IMR-90 (cell line): ENCODE measurements around the gene PPP1R10. TPM values are rescaled to one million over a fixed set of nuclear protein-coding genes. Genes with fewer than 3 reads are reported as not detected.

Experiments used
- ATAC-seq: fragments of 200-7000 bp; cut with Tn5 transposase; 2 replicates; pipeline ENCODE4 v1.9.1; 2020; ENCODE audit warnings: low read depth, mild to moderate bottlenecking, moderate library complexity
- BruUV-seq: library from RNA; stranded (reverse); fragments of 400-500 nt; replicated peaks from 2 replicates; lab custom pipeline; 2021; lab: Mats Ljungman, UMichigan
- CTCF ChIA-PET: fragments of 300-600 bp; formaldehyde crosslinking; extraction: SDS; loops from one replicate; lab custom pipeline; 2021; ENCODE audit warnings: antibody characterized with exemption; lab: Yijun Ruan, JAX
- POLR2A ChIA-PET: fragments of 300-600 bp; sonication (Branson Sonifier 250); formaldehyde crosslinking; loops from one replicate; lab custom pipeline; 2022; ENCODE audit warnings: antibody characterized with exemption; ENCODE audit not compliant: unreplicated experiment; lab: Charles Lee
- DNase-seq: peaks from one replicate; pipeline ENCODE4 v3.0.0; 2013
- H2AFZ ChIP-seq: replicated peaks from 2 replicates; pipeline ENCODE3; 2013; ENCODE audit warnings: low read length, mild to moderate bottlenecking; ENCODE audit not compliant: poor library complexity
- H2AK5ac ChIP-seq: 2 replicates; pipeline ENCODE4 v1.6.1; 2013; ENCODE audit warnings: low read depth, low read length, inconsistent platforms
- H2AK9ac ChIP-seq: replicated peaks from 2 replicates; pipeline ENCODE3; 2013; ENCODE audit warnings: mild to moderate bottlenecking, low read depth, low read length, moderate library complexity; ENCODE audit not compliant: poor library complexity
- H2BK120ac ChIP-seq: 2 replicates; pipeline ENCODE4 v1.6.1; 2013; ENCODE audit warnings: low read depth, low read length, inconsistent platforms
- H2BK15ac ChIP-seq: 3 replicates; pipeline ENCODE4 v1.6.1; 2013; ENCODE audit warnings: low read depth, low read length, inconsistent platforms
- H2BK20ac ChIP-seq: 2 replicates; pipeline ENCODE4 v1.6.1; 2013; ENCODE audit warnings: low read depth, mild to moderate bottlenecking, inconsistent platforms, low read length, moderate library complexity
- H2BK5ac ChIP-seq: 2 replicates; pipeline ENCODE4 v1.6.1; 2013; ENCODE audit warnings: mild to moderate bottlenecking, low read depth, low read length, inconsistent platforms; ENCODE audit not compliant: poor library complexity, severe bottlenecking
- H3K14ac ChIP-seq: replicated peaks from 2 replicates; pipeline ENCODE4 v1.6.1; 2013; ENCODE audit warnings: low read depth, low read length, inconsistent platforms
- H3K18ac ChIP-seq: 2 replicates; pipeline ENCODE4 v1.6.1; 2013; ENCODE audit warnings: low read depth, low read length, control low read depth
- H3K23ac ChIP-seq: 2 replicates; pipeline ENCODE4 v1.6.1; 2013; ENCODE audit warnings: low read depth, low read length, inconsistent platforms
- H3K27ac ChIP-seq: 2 replicates; pipeline ENCODE4 v1.5.1; 2013; ENCODE audit warnings: mild to moderate bottlenecking, control low read depth, low read length; ENCODE audit not compliant: insufficient read depth
- H3K27me3 ChIP-seq: 2 replicates; pipeline ENCODE4 v1.6.1; 2013; ENCODE audit warnings: low read length; ENCODE audit not compliant: control insufficient read depth, insufficient read depth
- H3K36me3 ChIP-seq: 2 replicates; pipeline ENCODE4 v1.6.1; 2013; ENCODE audit warnings: low read length, mixed read lengths; ENCODE audit not compliant: control insufficient read depth, insufficient read depth
- H3K4ac ChIP-seq: 2 replicates; pipeline ENCODE4 v1.6.1; 2013; ENCODE audit warnings: low read depth, low read length, inconsistent platforms
- H3K4me1 ChIP-seq: 2 replicates; pipeline ENCODE4 v1.6.1; 2013; ENCODE audit warnings: low read length, mixed read lengths; ENCODE audit not compliant: control insufficient read depth, insufficient read depth
- H3K4me2 ChIP-seq: 2 replicates; pipeline ENCODE4 v1.6.1; 2013; ENCODE audit warnings: low read depth, mild to moderate bottlenecking, control low read depth, low read length, moderate library complexity
- H3K4me3 ChIP-seq: 2 replicates; pipeline ENCODE4 v1.5.1; 2013; ENCODE audit warnings: low read depth, mild to moderate bottlenecking, control low read depth, low read length, moderate library complexity; ENCODE audit not compliant: insufficient read depth
- H3K56ac ChIP-seq: 2 replicates; pipeline ENCODE4 v1.6.1; 2013; ENCODE audit warnings: low read length, inconsistent platforms; ENCODE audit not compliant: insufficient read depth; ENCODE audit errors: extremely low read depth
- H3K79me1 ChIP-seq, 2 experiments: 2 replicates each; pipeline ENCODE4 v1.6.1; 2013; ENCODE audit warnings: low read length in 2 of 2, inconsistent platforms in 1 of 2, low read depth in 1 of 2
- H3K9ac ChIP-seq: 2 replicates; pipeline ENCODE4 v1.6.1; 2013; ENCODE audit warnings: low read depth, low read length, control low read depth
- H3K9me1 ChIP-seq: 2 replicates; pipeline ENCODE4 v1.6.1; 2013; ENCODE audit warnings: low read length, inconsistent platforms; ENCODE audit not compliant: insufficient read depth
- H3K9me3 ChIP-seq: 2 replicates; pipeline ENCODE4 v1.6.1; 2013; ENCODE audit warnings: low read length; ENCODE audit not compliant: control insufficient read depth, insufficient read depth
- H4K20me1 ChIP-seq: 2 replicates; pipeline ENCODE4 v1.6.1; 2013; ENCODE audit warnings: low read length, inconsistent platforms; ENCODE audit not compliant: insufficient read depth
- H4K5ac ChIP-seq: 2 replicates; pipeline ENCODE4 v1.6.1; 2013; ENCODE audit warnings: mild to moderate bottlenecking, low read depth, low read length, control low read depth
- H4K8ac ChIP-seq, 2 experiments: 2 replicates each; pipeline ENCODE4 v1.6.1; 2013; ENCODE audit warnings: low read depth in 2 of 2, low read length in 2 of 2, control low read depth in 1 of 2, inconsistent platforms in 1 of 2
- H4K91ac ChIP-seq: 2 replicates; pipeline ENCODE4 v1.6.1; 2013; ENCODE audit warnings: low read depth, low read length, inconsistent platforms; ENCODE audit not compliant: insufficient read depth
- CEBPB ChIP-seq: IDR thresholded peaks from 2 replicates; pipeline ENCODE4 v1.6.1; 2012; ENCODE audit warnings: low read depth, low read length, improper control_type of control experiment
- CHD1 ChIP-seq: IDR thresholded peaks from 2 replicates; pipeline ENCODE4 v1.6.1; 2012; ENCODE audit warnings: low read depth, low read length, improper control_type of control experiment
- FOS ChIP-seq: fragments of 150-350 bp; IDR thresholded peaks from 2 replicates; pipeline ENCODE4 v1.6.1; 2016; ENCODE audit warnings: low read depth, low read length
- MAFK ChIP-seq: IDR thresholded peaks from 2 replicates; pipeline ENCODE4 v1.6.1; 2012; ENCODE audit warnings: low read depth, low read length, improper control_type of control experiment
- MAZ ChIP-seq: IDR thresholded peaks from 2 replicates; pipeline ENCODE4 v1.6.1; 2012; ENCODE audit warnings: low read depth, mild to moderate bottlenecking, low read length, improper control_type of control experiment, moderate library complexity, borderline replicate concordance
- MXI1 ChIP-seq: IDR thresholded peaks from 2 replicates; pipeline ENCODE4 v1.6.1; 2012; ENCODE audit warnings: low read depth, mild to moderate bottlenecking, low read length, moderate library complexity, borderline replicate concordance
- NFE2L2 ChIP-seq: fragments of 150-350 bp; IDR thresholded peaks from 2 replicates; pipeline ENCODE4 v1.6.1; 2016; ENCODE audit warnings: low read depth, mild to moderate bottlenecking, low read length
- RAD21 ChIP-seq: IDR thresholded peaks from 2 replicates; pipeline ENCODE4 v1.6.1; 2012; ENCODE audit warnings: low read length, improper control_type of control experiment
- RFX5 ChIP-seq: IDR thresholded peaks from 2 replicates; pipeline ENCODE4 v1.8.0; 2012; ENCODE audit warnings: low read depth, mild to moderate bottlenecking, low read length, moderate library complexity
- WGBS, 2 experiments: methylation state at CpG; one replicate each; pipeline versions ENCODE4 v1.1.5 to v1.1.7; 2013; ENCODE audit warnings: missing lambda C conversion rate in 2 of 2; ENCODE audit not compliant: insufficient read length in 1 of 2; ENCODE audit errors: extremely low coverage in 2 of 2; 5-methylcytosine and 5-hydroxymethylcytosine counted together
- dilution Hi-C: fragments of 300-500 bp; cut with HindIII; formaldehyde crosslinking; loops from one replicate; pipeline ENCODE4 v1.14.3; 2018; ENCODE audit warnings: low sequenced_read_pairs; ENCODE audit not compliant: unreplicated experiment
- in situ Hi-C: fragments of 300-500 bp; cut with MboI; formaldehyde crosslinking; loops from 3 replicates; pipeline ENCODE4 v1.14.3; 2019; ENCODE audit warnings: low sequenced_read_pairs, inconsistent platforms, mixed read lengths
- intact Hi-C: fragments of 100-400 bp; cut with micrococcal nuclease; formaldehyde crosslinking; loops from 2 replicates; pipeline ENCODE4 v1.10.0; 2022
- polyA plus RNA-seq, 3 experiments: library from polyadenylated mRNA; depleted of rRNA; stranded (reverse); fragments of >200 nt; gene quantifications; 2 replicates each; pipeline ENCODE4 v1.2.3, GENCODE V29; 2012; ENCODE audit warnings: low replicate concordance in 1 of 3
- total RNA-seq: library from RNA; depleted of rRNA; stranded (reverse); fragments of >200 nt; gene quantifications from 2 replicates; pipeline ENCODE4 v1.2.3, GENCODE V29; 2012
- TF ChIP-seq, protein P1 (sequence below): fragments of 150-350 bp; IDR thresholded peaks from 2 replicates; pipeline ENCODE4 v1.6.1; 2016; ENCODE audit warnings: low read depth, mild to moderate bottlenecking, low read length, moderate library complexity, borderline replicate concordance
- TF ChIP-seq, protein P2 (sequence below): fragments of 150-350 bp; IDR thresholded peaks from 2 replicates; pipeline ENCODE4 v1.6.1; 2017; ENCODE audit warnings: mild to moderate bottlenecking, antibody characterized with exemption, low read length, low read depth

PPP1R10 gene
- total and polyA plus RNA-seq, 2 of the 4 experiments (the other 2 are of a cell fraction), result 18.8 to 21.2 TPM

DNA sequence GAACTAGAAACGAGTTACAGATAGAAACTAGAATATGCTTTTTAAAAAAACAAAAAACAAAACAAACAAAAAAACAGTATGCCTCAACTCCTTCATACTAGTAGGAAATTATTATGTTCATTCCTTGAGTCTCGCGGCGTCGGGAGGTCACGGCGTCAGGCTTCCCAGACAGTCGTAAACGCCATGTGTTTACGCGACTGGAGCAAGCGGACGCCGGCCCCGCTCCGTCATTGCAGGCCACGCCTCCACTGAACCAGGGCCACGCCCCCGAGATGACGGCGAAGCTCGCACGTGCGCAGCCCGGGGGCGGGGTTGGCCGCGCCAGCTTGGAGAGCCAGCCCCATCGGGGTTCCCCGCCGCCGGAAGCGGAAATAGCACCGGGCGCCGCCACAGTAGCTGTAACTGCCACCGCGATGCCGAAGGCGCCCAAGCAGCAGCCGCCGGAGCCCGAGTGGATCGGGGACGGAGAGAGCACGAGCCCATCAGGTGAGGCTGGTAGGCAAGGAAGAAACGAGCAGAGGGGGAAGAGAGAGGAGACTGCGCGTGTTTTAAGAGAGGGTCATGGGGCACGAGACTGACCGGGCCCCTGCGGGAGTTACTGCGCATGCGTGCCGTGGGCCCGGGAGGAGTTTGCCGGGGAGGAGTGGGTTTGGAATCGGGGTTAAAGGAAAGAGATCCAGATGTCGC is 45.8 kb downstream of the PPP1R10 start, which contains the start of gene ABCF1 (continued):
- TF ChIP-seq NFE2L2 (no peak), MXI1 (peak; percentile 96)

DNA sequence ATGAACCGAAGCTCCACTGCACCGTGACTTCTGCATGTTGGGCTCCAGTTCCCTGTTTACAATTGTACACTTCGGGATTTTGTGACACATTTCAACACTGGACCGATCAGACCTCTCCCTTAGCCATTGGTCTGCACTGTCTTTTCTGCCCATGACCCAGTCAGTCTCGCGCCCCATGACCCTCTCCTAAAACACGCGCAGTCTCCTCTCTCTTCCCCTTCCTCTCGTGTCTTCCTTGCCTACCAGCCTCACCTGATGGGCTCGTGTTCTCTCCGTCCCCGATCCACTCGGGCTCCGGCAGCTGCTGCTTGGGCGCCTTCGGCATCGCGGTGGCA is 46.3 kb downstream of the PPP1R10 start:
- H2BK15ac ChIP-seq, result no peak overlapping the region
- no peak overlapping the region for H2BK20ac ChIP-seq
- H3K4me3 ChIP-seq, result peak overlapping the region; percentile 74
- H2BK5ac ChIP-seq, result peak overlapping the region; percentile 1
- intact Hi-C loops, result loop anchor here (1.0 kb wide), 1 partner anchor 13 kb away; the partner anchor contains the start of gene PRR3
- no peaks in the 10 kb centered on the region for H3K27me3 ChIP-seq
- no peak overlapping the region for H2AK5ac ChIP-seq
- ChIA-PET CTCF (interaction anchor here (0.5 to 1.5 kb wide), 2 partner anchors 9 to 29 kb away, joined by 3 to 4 read pairs; no protein-coding TSS in a partner anchor), POLR2A (interaction anchor here (0.5 to 0.6 kb wide), 2 partner anchors 17 to 147 kb away, joined by 3 to 31 read pairs; partner anchors contain the start of gene MDC1)
- in situ Hi-C loops, result no loop called here
- H3K56ac ChIP-seq, result peak overlapping the region; percentile 51; the same call in 1 of the 2 replicates
- BruUV-seq, result TSS peak; percentile 38
- H4K91ac ChIP-seq, result no peak overlapping the region
- H3K9me1 ChIP-seq, result peaks cover 5% of the 10 kb centered on the region; the same call in 1 of the 2 replicates
- H2AK9ac ChIP-seq, result no peak overlapping the region
- dilution Hi-C loops, result no loop called here
- H4K20me1 ChIP-seq, result peaks cover 39% of the 10 kb centered on the region
- H4K8ac ChIP-seq, result peak overlapping the region; percentile 45 to 86
- ATAC-seq (peak; percentile 16), DNase-seq (no peak)
- H3K36me3 ChIP-seq, result 0 out of 2 replicates have a peak, but pooled peaks cover 1% of the 10 kb centered on the region
- H4K5ac ChIP-seq, result peak overlapping the region; percentile 2; the same call in 1 of the 2 replicates
- no peak overlapping the region for H3K18ac ChIP-seq
- peak overlapping the region; percentile 72 for H3K9ac ChIP-seq
- peaks cover 3% of the 10 kb centered on the region for H3K4me1 ChIP-seq
- H3K23ac ChIP-seq, result peak overlapping the region; percentile 35; the same call in 1 of the 2 replicates
- H3K27ac ChIP-seq, result peak overlapping the region; percentile 32
- H3K9me3 ChIP-seq, result no peaks in the 10 kb centered on the region
- peak overlapping the region; percentile 90 for H3K4me2 ChIP-seq
- peak overlapping the region; percentile 39 for H3K14ac ChIP-seq
- peak overlapping the region; percentile 42 for H3K4ac ChIP-seq
- H2AFZ ChIP-seq, result peak overlapping the region; percentile 96
- no peak overlapping the region for H2BK120ac ChIP-seq
- H3K79me1 ChIP-seq, result peaks cover 14 to 40% of the 10 kb centered on the region in 2 experiments
- WGBS, 2 experiments, result 0% methylated on average over 5 of the region's 18 CpGs; no CpG with 5 or more reads in 1 of the 2 experiments
- TF ChIP-seq RFX5, result no peak
- TF ChIP-seq CEBPB, result no peak
- TF ChIP-seq, protein P1, sequence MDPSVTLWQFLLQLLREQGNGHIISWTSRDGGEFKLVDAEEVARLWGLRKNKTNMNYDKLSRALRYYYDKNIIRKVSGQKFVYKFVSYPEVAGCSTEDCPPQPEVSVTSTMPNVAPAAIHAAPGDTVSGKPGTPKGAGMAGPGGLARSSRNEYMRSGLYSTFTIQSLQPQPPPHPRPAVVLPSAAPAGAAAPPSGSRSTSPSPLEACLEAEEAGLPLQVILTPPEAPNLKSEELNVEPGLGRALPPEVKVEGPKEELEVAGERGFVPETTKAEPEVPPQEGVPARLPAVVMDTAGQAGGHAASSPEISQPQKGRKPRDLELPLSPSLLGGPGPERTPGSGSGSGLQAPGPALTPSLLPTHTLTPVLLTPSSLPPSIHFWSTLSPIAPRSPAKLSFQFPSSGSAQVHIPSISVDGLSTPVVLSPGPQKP, result no peak
- TF ChIP-seq, protein P2, sequence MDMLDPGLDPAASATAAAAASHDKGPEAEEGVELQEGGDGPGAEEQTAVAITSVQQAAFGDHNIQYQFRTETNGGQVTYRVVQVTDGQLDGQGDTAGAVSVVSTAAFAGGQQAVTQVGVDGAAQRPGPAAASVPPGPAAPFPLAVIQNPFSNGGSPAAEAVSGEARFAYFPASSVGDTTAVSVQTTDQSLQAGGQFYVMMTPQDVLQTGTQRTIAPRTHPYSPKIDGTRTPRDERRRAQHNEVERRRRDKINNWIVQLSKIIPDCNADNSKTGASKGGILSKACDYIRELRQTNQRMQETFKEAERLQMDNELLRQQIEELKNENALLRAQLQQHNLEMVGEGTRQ, result no peak
- TF ChIP-seq RAD21, result no peak
- no peak for TF ChIP-seq FOS
- no peak for TF ChIP-seq NFE2L2
- no peak for TF ChIP-seq MAZ
- TF ChIP-seq MAFK, result no peak
- no peak for TF ChIP-seq CHD1
